GM21576 (cell line): ENCODE data around the gene CADPS2.

Experiments
- ATAC-seq: cut with Tn5 transposase; IDR thresholded peaks from one replicate; pipeline ENCODE4 v1.9.1; 2021; ENCODE audit warnings: mild to moderate bottlenecking, moderate library complexity; ENCODE audit not compliant: unreplicated experiment

The CADPS2 gene

GRCh38 chr7:122465296-122465695, 421.0 kb downstream of the CADPS2 start:
- ATAC-seq = no peak

GRCh38 chr7:122463631-122464030, 422.6 kb downstream of the CADPS2 start:
- ATAC-seq = no peak

GRCh38 chr7:122460936-122461335, 425.3 kb downstream of the CADPS2 start:
- ATAC-seq = no peak

- no peak for ATAC-seq
Observed at GRCh38 chr7:122457969-122458368, 428.3 kb downstream of the CADPS2 start.

- ATAC-seq = no peak
Observed at GRCh38 chr7:122457325-122457724, 428.9 kb downstream of the CADPS2 start.

- no peak for ATAC-seq
Observed at GRCh38 chr7:122454776-122455507, 431.3 kb downstream of the CADPS2 start.

GRCh38 chr7:122453432-122453831, 432.8 kb downstream of the CADPS2 start:
- no peak for ATAC-seq

GRCh38 chr7:122448893-122449589, 437.2 kb downstream of the CADPS2 start:
- ATAC-seq = no peak

- ATAC-seq = no peak
Observed at GRCh38 chr7:122442929-122443328, 443.3 kb downstream of the CADPS2 start.

- no peak for ATAC-seq
Observed at GRCh38 chr7:122438492-122438891, 447.8 kb downstream of the CADPS2 start.

GRCh38 chr7:122438006-122438405, 448.3 kb downstream of the CADPS2 start:
- ATAC-seq = no peak

- no peak for ATAC-seq
Observed at GRCh38 chr7:122433765-122434164, 452.5 kb downstream of the CADPS2 start.

GRCh38 chr7:122430710-122431109, 455.6 kb downstream of the CADPS2 start:
- no peak for ATAC-seq

- ATAC-seq = no peak
Observed at GRCh38 chr7:122429926-122430325, 456.3 kb downstream of the CADPS2 start.

- no peak for ATAC-seq
Observed at GRCh38 chr7:122425731-122426130, 460.5 kb downstream of the CADPS2 start.

- ATAC-seq = no peak
Observed at GRCh38 chr7:122423591-122423990, 462.7 kb downstream of the CADPS2 start.

- ATAC-seq = no peak
Observed at GRCh38 chr7:122416336-122416735, 469.9 kb downstream of the CADPS2 start.

GRCh38 chr7:122415510-122415909, 470.8 kb downstream of the CADPS2 start:
- no peak for ATAC-seq

GRCh38 chr7:122413339-122413738, 472.9 kb downstream of the CADPS2 start:
- no peak for ATAC-seq

GRCh38 chr7:122412883-122413282, 473.4 kb downstream of the CADPS2 start:
- no peak for ATAC-seq

- no peak for ATAC-seq
Observed at GRCh38 chr7:122412441-122412840, 473.8 kb downstream of the CADPS2 start.

GRCh38 chr7:122407195-122407594, 479.1 kb downstream of the CADPS2 start:
- ATAC-seq = no peak
